ENCODE measurements around the gene CSHL1. TPM values are rescaled to one million over a fixed set of nuclear protein-coding genes. Genes with fewer than 3 reads are reported as not detected.

Gene CSHL1
- total and polyA plus RNA-seq, 9 of the 15 experiments (the other 6 are each of a cell fraction or from before 2014, with no cell fraction given): not detected

GRCh38 chr17:63944736-63945499 is 33.9 kb upstream of the CSHL1 start:
- DNase-seq (ENCODE audit: extremely low read depth in 1 of 4, low spot score in 3 of 4) (no peak), ATAC-seq (no peak), FAIRE-seq (peak; percentile 15)
- no peaks in the 10 kb centered on the region for H3K79me2 ChIP-seq (ENCODE audit: control insufficient read depth, insufficient read depth, low read length)
- 18% methylated on average over 20 of the region's 24 CpGs for WGBS (ENCODE audit: insufficient coverage, low coverage, missing lambda C conversion rate)
- no peak overlapping the region for H2AFZ ChIP-seq (ENCODE audit: low read depth, low read length)
- ChIA-PET POLR2A (no interaction called here), CTCF (ENCODE audit: low intra/inter-chr PET ratio) (no interaction called here)
- H3K27ac ChIP-seq (ENCODE audit: extremely low read depth, low read depth, low read length): no peak overlapping the region
- no peaks in the 10 kb centered on the region for H3K36me3 ChIP-seq (ENCODE audit: control insufficient read depth, insufficient read depth, low read length)
- no peaks in the 10 kb centered on the region; the same call in 1 of the 2 replicates for H4K20me1 ChIP-seq (replicated peaks; ENCODE audit: control insufficient read depth, insufficient read depth, low read length)
- H3K4me3 ChIP-seq: no peak overlapping the region
- in situ Hi-C loops (cut with MboI): no loop called here
- peaks cover 24 to 69% of the 10 kb centered on the region in 2 experiments; a peak in 4 of 5 replicates for H3K27me3 ChIP-seq (ENCODE audit: control insufficient read depth in 2 of 2, insufficient read depth in 2 of 2, low read length in 2 of 2)
- no TSS peak for BruUV-seq (replicated peaks)
- no peaks in the 10 kb centered on the region for H3K9me3 ChIP-seq (replicated peaks; ENCODE audit: control insufficient read depth, insufficient read depth, low read depth, low read length)
- no peak for TF ChIP-seq FOSL1 (tag; conservative IDR thresholded peaks at IDR 0.05)
- no peak for TF ChIP-seq COPS2 (conservative IDR thresholded peaks at IDR 0.05)
- TF ChIP-seq ZNF23 (CRISPR knock-in tag; IDR thresholded peaks at IDR 0.05): no peak
- TF ChIP-seq GATAD2A (IDR thresholded peaks at IDR 0.05): no peak
- TF ChIP-seq BCOR (IDR thresholded peaks at IDR 0.05): peak; percentile 39; the same call in 1 of the 2 replicates
- TF ChIP-seq CBX5 (IDR thresholded peaks at IDR 0.05; ENCODE audit: borderline replicate concordance, low read depth): no peak
- peak; percentile 56 for TF ChIP-seq ESRRA (IDR thresholded peaks at IDR 0.05; ENCODE audit: borderline replicate concordance, low read depth)
- no peak for TF ChIP-seq ZNF408 (CRISPR knock-in tag; IDR thresholded peaks at IDR 0.05; ENCODE audit: low read depth)
- peak; percentile 28 for TF ChIP-seq ZFP36 (IDR thresholded peaks at IDR 0.05; ENCODE audit: low read depth, low read length, partially characterized antibody)
- no peak for TF ChIP-seq NCOA1 (IDR thresholded peaks at IDR 0.05; ENCODE audit: low read depth)
- TF ChIP-seq, protein P1, sequence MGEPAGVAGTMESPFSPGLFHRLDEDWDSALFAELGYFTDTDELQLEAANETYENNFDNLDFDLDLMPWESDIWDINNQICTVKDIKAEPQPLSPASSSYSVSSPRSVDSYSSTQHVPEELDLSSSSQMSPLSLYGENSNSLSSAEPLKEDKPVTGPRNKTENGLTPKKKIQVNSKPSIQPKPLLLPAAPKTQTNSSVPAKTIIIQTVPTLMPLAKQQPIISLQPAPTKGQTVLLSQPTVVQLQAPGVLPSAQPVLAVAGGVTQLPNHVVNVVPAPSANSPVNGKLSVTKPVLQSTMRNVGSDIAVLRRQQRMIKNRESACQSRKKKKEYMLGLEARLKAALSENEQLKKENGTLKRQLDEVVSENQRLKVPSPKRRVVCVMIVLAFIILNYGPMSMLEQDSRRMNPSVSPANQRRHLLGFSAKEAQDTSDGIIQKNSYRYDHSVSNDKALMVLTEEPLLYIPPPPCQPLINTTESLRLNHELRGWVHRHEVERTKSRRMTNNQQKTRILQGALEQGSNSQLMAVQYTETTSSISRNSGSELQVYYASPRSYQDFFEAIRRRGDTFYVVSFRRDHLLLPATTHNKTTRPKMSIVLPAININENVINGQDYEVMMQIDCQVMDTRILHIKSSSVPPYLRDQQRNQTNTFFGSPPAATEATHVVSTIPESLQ (CRISPR knock-in tag; IDR thresholded peaks at IDR 0.05): no peak
- TF ChIP-seq CHAMP1 (IDR thresholded peaks at IDR 0.05): no peak
- no peak for TF ChIP-seq ZNF124 (CRISPR knock-in tag; IDR thresholded peaks at IDR 0.05)
- TF ChIP-seq SUPT5H (IDR thresholded peaks at IDR 0.05): no peak
- no peaks in the 10 kb centered on the region for H3K9me1 ChIP-seq (ENCODE audit: control insufficient read depth, insufficient read depth, low read length)
- H3K4me2 ChIP-seq (ENCODE audit: insufficient read depth, low read length): no peak overlapping the region
- intact Hi-C loops (cut with micrococcal nuclease): loop anchor here (5.0 to 10.0 kb wide), 2 partner anchors 47 to 80 kb away; partner anchors contain the start of gene ICAM2
- peaks cover 3 to 37% of the 10 kb centered on the region in 2 experiments; a peak in 3 of 5 replicates for H3K4me1 ChIP-seq (replicated peaks in 1 of 2; ENCODE audit: control insufficient read depth in 2 of 2, insufficient read depth in 2 of 2, low read length in 2 of 2)
- 0 out of 4 replicates have a peak overlapping the region, but pooled peaks of 1 of the 2 experiments have one; percentile 26 for H3K9ac ChIP-seq (ENCODE audit: insufficient read depth in 1 of 2, low read depth in 2 of 2, low read length in 2 of 2)

Measured in K562 (cell line).